Measurements from ENCODE around the gene STK32B. TPM values are rescaled to one million over a fixed set of nuclear protein-coding genes. Genes with fewer than 3 reads are reported as not detected.

The STK32B gene
- total and polyA plus RNA-seq, 7 experiments from 2014 or later, result 1.7 TPM; not detected in 6

- no peak overlapping the region for H3K4me3 ChIP-seq (ENCODE audit: low read length)
- Mint-ChIP-seq H3K27me3 (peaks cover 0 to 37% (median 17%) of the 10 kb centered on the region in 5 donors), H3K4me3 (no peak overlapping the region), H3K36me3 (peaks cover 0 to 4% (median 0%) of the 10 kb centered on the region in 5 donors), H3K27ac (no peak overlapping the region), H3K4me1 (no peaks in the 10 kb centered on the region), H3K9me3 (peaks cover 0 to 4% (median 0%) of the 10 kb centered on the region in 11 donors)
- intact Hi-C loops (cut with micrococcal nuclease), result no loop called here
- POLR2A ChIA-PET, result no interaction called here
- no peaks in the 10 kb centered on the region for H3K27me3 ChIP-seq (ENCODE audit: control insufficient read depth in 2 of 2, insufficient read depth in 2 of 2, low read length in 2 of 2)
- no peak overlapping the region for H3K27ac ChIP-seq (ENCODE audit: low read depth, low read length)
- H3K36me3 ChIP-seq (ENCODE audit: control insufficient read depth in 2 of 3, insufficient read depth in 3 of 3, low read length in 3 of 3), result no peaks in the 10 kb centered on the region
- no peak for ATAC-seq
- no peaks in the 10 kb centered on the region for H3K9me3 ChIP-seq (ENCODE audit: control insufficient read depth in 2 of 3, low read length in 3 of 3)
- CTCF ChIA-PET, result no interaction called here
- no peak for DNase-seq
- H3K4me1 ChIP-seq (ENCODE audit: control insufficient read depth in 2 of 2, insufficient read depth in 2 of 2, low read length in 2 of 2), result no peaks in the 10 kb centered on the region
Measured at GRCh38 chr4:5009796-5010195, 41.5 kb upstream of the STK32B start.

GRCh38 chr4:5010984-5011383 lies 40.3 kb upstream of the STK32B start:
- Mint-ChIP-seq H3K4me1 (no peaks in the 10 kb centered on the region), H3K4me3 (no peak overlapping the region), H3K27ac (no peak overlapping the region), H3K36me3 (peaks cover 0 to 4% (median 0%) of the 10 kb centered on the region in 5 donors), H3K9me3 (peaks cover 0 to 4% (median 0%) of the 10 kb centered on the region in 11 donors), H3K27me3 (peaks cover 0 to 38% (median 22%) of the 10 kb centered on the region in 5 donors)
- intact Hi-C loops (cut with micrococcal nuclease), result no loop called here
- Histone ChIP-seq H3K36me3 (ENCODE audit: control insufficient read depth in 2 of 3, insufficient read depth in 3 of 3, low read length in 3 of 3) (no peaks in the 10 kb centered on the region), H3K4me3 (ENCODE audit: low read length) (no peak overlapping the region), H3K27ac (ENCODE audit: low read depth, low read length) (no peak overlapping the region), H3K9me3 (ENCODE audit: control insufficient read depth in 2 of 3, low read length in 3 of 3) (no peaks in the 10 kb centered on the region), H3K4me1 (ENCODE audit: control insufficient read depth in 2 of 2, insufficient read depth in 2 of 2, low read length in 2 of 2) (no peaks in the 10 kb centered on the region), H3K27me3 (ENCODE audit: control insufficient read depth in 2 of 2, insufficient read depth in 2 of 2, low read length in 2 of 2) (no peaks in the 10 kb centered on the region)
- ChIA-PET POLR2A (no interaction called here), CTCF (interaction anchor here (0.6 kb wide), 1 partner anchor 237 kb away, joined by 3 read pairs; no protein-coding TSS in a partner anchor)
- no peak for DNase-seq
- no peak for ATAC-seq

- intact Hi-C loops (cut with micrococcal nuclease), result no loop called here
- Histone ChIP-seq H3K27me3 (ENCODE audit: control insufficient read depth in 2 of 2, insufficient read depth in 2 of 2, low read length in 2 of 2) (no peaks in the 10 kb centered on the region), H3K4me1 (ENCODE audit: control insufficient read depth in 2 of 2, insufficient read depth in 2 of 2, low read length in 2 of 2) (no peaks in the 10 kb centered on the region), H3K27ac (ENCODE audit: low read depth, low read length) (no peak overlapping the region), H3K4me3 (ENCODE audit: low read length) (no peak overlapping the region), H3K36me3 (ENCODE audit: control insufficient read depth in 2 of 3, insufficient read depth in 3 of 3, low read length in 3 of 3) (no peaks in the 10 kb centered on the region), H3K9me3 (ENCODE audit: control insufficient read depth in 2 of 3, low read length in 3 of 3) (no peaks in the 10 kb centered on the region)
- Mint-ChIP-seq H3K4me3 (no peak overlapping the region), H3K9me3 (peaks cover 0 to 5% (median 0%) of the 10 kb centered on the region in 11 donors), H3K27me3 (peaks cover 0 to 47% (median 36%) of the 10 kb centered on the region in 5 donors), H3K4me1 (no peaks in the 10 kb centered on the region), H3K36me3 (peaks cover 0 to 4% (median 0%) of the 10 kb centered on the region in 5 donors), H3K27ac (no peak overlapping the region)
- DNase-seq, result no peak
- POLR2A ChIA-PET, result no interaction called here
- no peak for ATAC-seq
- CTCF ChIA-PET, result no interaction called here
Measured at GRCh38 chr4:5012244-5012898, 38.9 kb upstream of the STK32B start.

- Histone ChIP-seq H3K27ac (ENCODE audit: low read depth, low read length) (no peak overlapping the region), H3K4me3 (ENCODE audit: low read length) (no peak overlapping the region), H3K4me1 (ENCODE audit: control insufficient read depth in 2 of 2, insufficient read depth in 2 of 2, low read length in 2 of 2) (no peaks in the 10 kb centered on the region), H3K27me3 (ENCODE audit: control insufficient read depth in 2 of 2, insufficient read depth in 2 of 2, low read length in 2 of 2) (no peaks in the 10 kb centered on the region), H3K9me3 (ENCODE audit: control insufficient read depth in 2 of 3, low read length in 3 of 3) (no peaks in the 10 kb centered on the region), H3K36me3 (ENCODE audit: control insufficient read depth in 2 of 3, insufficient read depth in 3 of 3, low read length in 3 of 3) (no peaks in the 10 kb centered on the region)
- Mint-ChIP-seq H3K27ac (no peak overlapping the region), H3K4me1 (no peaks in the 10 kb centered on the region), H3K4me3 (no peak overlapping the region), H3K9me3 (peaks cover 0 to 5% (median 0%) of the 10 kb centered on the region in 11 donors), H3K27me3 (peaks cover 2 to 51% (median 36%) of the 10 kb centered on the region in 5 donors), H3K36me3 (peaks cover 0 to 4% (median 0%) of the 10 kb centered on the region in 5 donors)
- DNase-seq (no peak), ATAC-seq (no peak)
- intact Hi-C loops (cut with micrococcal nuclease), result no loop called here
- ChIA-PET CTCF (no interaction called here), POLR2A (no interaction called here)
Measured at GRCh38 chr4:5012958-5013357, 38.3 kb upstream of the STK32B start.

GRCh38 chr4:5014007-5014682 lies 37.1 kb upstream of the STK32B start:
- POLR2A ChIA-PET, result no interaction called here
- H3K27me3 Mint-ChIP-seq, result peaks cover 8 to 49% (median 39%) of the 10 kb centered on the region in 5 donors

GRCh38 chr4:5018096-5018495 lies 33.2 kb upstream of the STK32B start:
- no peaks in the 10 kb centered on the region for H3K9me3 ChIP-seq (ENCODE audit: control insufficient read depth in 2 of 3, low read length in 3 of 3)
- no peak overlapping the region for H3K27ac Mint-ChIP-seq
- no peak overlapping the region for H3K4me3 ChIP-seq (ENCODE audit: low read length)
- no peaks in the 10 kb centered on the region for H3K27me3 ChIP-seq (ENCODE audit: control insufficient read depth in 2 of 2, insufficient read depth in 2 of 2, low read length in 2 of 2)
- no peak overlapping the region for H3K4me3 Mint-ChIP-seq
- no peaks in the 10 kb centered on the region for H3K36me3 Mint-ChIP-seq
- no peak for ATAC-seq
- ChIA-PET CTCF (no interaction called here), POLR2A (no interaction called here)
- H3K9me3 Mint-ChIP-seq, result peaks cover 0 to 6% (median 0%) of the 10 kb centered on the region in 11 donors
- no peak overlapping the region for H3K27ac ChIP-seq (ENCODE audit: low read depth, low read length)
- peaks cover 10 to 46% (median 22%) of the 10 kb centered on the region in 5 donors for H3K27me3 Mint-ChIP-seq
- H3K4me1 Mint-ChIP-seq, result peaks cover 0 to 4% (median 0%) of the 10 kb centered on the region in 7 donors
- H3K4me1 ChIP-seq (ENCODE audit: control insufficient read depth in 2 of 2, insufficient read depth in 2 of 2, low read length in 2 of 2), result no peaks in the 10 kb centered on the region
- DNase-seq, result no peak
- intact Hi-C loops (cut with micrococcal nuclease), result no loop called here
- no peaks in the 10 kb centered on the region for H3K36me3 ChIP-seq (ENCODE audit: control insufficient read depth in 2 of 3, insufficient read depth in 3 of 3, low read length in 3 of 3)

More at GRCh38 chr4:5014007-5014682, 37.1 kb upstream of the STK32B start:
- Histone ChIP-seq H3K9me3 (ENCODE audit: control insufficient read depth in 2 of 3, low read length in 3 of 3) (no peaks in the 10 kb centered on the region), H3K36me3 (ENCODE audit: control insufficient read depth in 2 of 3, insufficient read depth in 3 of 3, low read length in 3 of 3) (no peaks in the 10 kb centered on the region), H3K4me3 (ENCODE audit: low read length) (no peak overlapping the region), H3K4me1 (ENCODE audit: control insufficient read depth in 2 of 2, insufficient read depth in 2 of 2, low read length in 2 of 2) (no peaks in the 10 kb centered on the region), H3K27ac (ENCODE audit: low read depth, low read length) (no peak overlapping the region), H3K27me3 (ENCODE audit: control insufficient read depth in 2 of 2, insufficient read depth in 2 of 2, low read length in 2 of 2) (no peaks in the 10 kb centered on the region)
- peaks cover 0 to 4% (median 0%) of the 10 kb centered on the region in 5 donors for H3K36me3 Mint-ChIP-seq
- H3K27ac Mint-ChIP-seq, result no peak overlapping the region
- H3K4me1 Mint-ChIP-seq, result peaks cover 0 to 4% (median 0%) of the 10 kb centered on the region in 7 donors
- ATAC-seq, result no peak
- DNase-seq, result no peak
- intact Hi-C loops (cut with micrococcal nuclease), result no loop called here
- peaks cover 0 to 5% (median 0%) of the 10 kb centered on the region in 11 donors for H3K9me3 Mint-ChIP-seq
- CTCF ChIA-PET, result no interaction called here
- no peak overlapping the region for H3K4me3 Mint-ChIP-seq

Data from naive thymus-derived CD4-positive, alpha-beta T cell (primary cell).